ENCODE data around the gene CDK14.

GRCh38 chr7:90939666-90940065 is 343.5 kb downstream of the CDK14 start:
- TF ChIP-seq CTCF (IDR thresholded peaks at IDR 0.05) (no peak), POLR2A (IDR thresholded peaks at IDR 0.05) (no peak), EP300 (IDR thresholded peaks at IDR 0.05) (no peak)
